A549 (cell line): ENCODE measurements around the gene RANBP3.

Experiments
- CBX2 ChIP-seq: fragments of 200-600 bp; sonication (generic); IDR thresholded peaks from 2 replicates; pipeline ENCODE4 v1.6.1; 2016; ENCODE audit warnings: low read depth, mild to moderate bottlenecking, borderline replicate concordance
- CEBPB ChIP-seq, 2 experiments: fragments of >200 bp in 1 of 2; sonication (Bioruptor Twin) in 1 of 2; formaldehyde crosslinking in 1 of 2; IDR thresholded peaks; 2 replicates each; pipeline ENCODE4 v1.6.1; 2012 to 2016
- CTCF ChIP-seq: fragments of >200 bp; sonication (Bioruptor Twin); formaldehyde crosslinking; IDR thresholded peaks from 3 replicates; pipeline ENCODE4 v1.5.1; 2016
- EP300 ChIP-seq, 2 experiments: fragments of >200 bp; sonication (Bioruptor Twin); formaldehyde crosslinking; IDR thresholded peaks; 2 replicates in 1 of 2; 3 replicates in 1 of 2; pipeline ENCODE4 v1.6.1; 2016 to 2017
- HOXA7 ChIP-seq: fragments of 250-450 bp; sonication (Bioruptor Pico); IDR thresholded peaks from 2 replicates; pipeline ENCODE4 v1.5.0; 2020; ENCODE audit warnings: mild to moderate bottlenecking, moderate library complexity
- KDM1A ChIP-seq: fragments of 200-600 bp; sonication (generic); IDR thresholded peaks from 2 replicates; pipeline ENCODE4 v1.6.1; 2016; ENCODE audit warnings: low read depth, mild to moderate bottlenecking
- MAX ChIP-seq: IDR thresholded peaks from 2 replicates; pipeline ENCODE4 v1.6.1; 2012
- PHF8 ChIP-seq: fragments of 200-600 bp; sonication (generic); IDR thresholded peaks from 2 replicates; pipeline ENCODE4 v1.6.1; 2016; ENCODE audit warnings: low read depth, mild to moderate bottlenecking, antibody characterized with exemption, moderate library complexity, borderline replicate concordance
- POLR2A ChIP-seq: IDR thresholded peaks from 2 replicates; pipeline ENCODE4 v1.6.1; 2012; ENCODE audit warnings: mild to moderate bottlenecking, low read length
- RCOR1 ChIP-seq: fragments of 150-350 bp; IDR thresholded peaks from 2 replicates; pipeline ENCODE4 v1.6.1; 2014; ENCODE audit warnings: antibody characterized with exemption, low read length, low read depth
- REST ChIP-seq: fragments of 200-600 bp; sonication (generic); IDR thresholded peaks from 2 replicates; pipeline ENCODE4 v1.6.1; 2016; ENCODE audit warnings: antibody characterized with exemption, mild to moderate bottlenecking, moderate library complexity
- SREBF2 ChIP-seq: fragments of 450-650 bp; IDR thresholded peaks from 2 replicates; pipeline ENCODE4 v1.6.1; 2014; ENCODE audit warnings: mild to moderate bottlenecking, moderate library complexity

GRCh38 chr19:5870986-5871394 lies 107.0 kb downstream of the RANBP3 start:
- TF ChIP-seq KDM1A (no peak), CTCF (no peak), POLR2A (no peak), REST (no peak), SREBF2 (no peak), PHF8 (no peak), CBX2 (no peak), HOXA7 (no peak), MAX (no peak), CEBPB (IDR thresholded peaks at IDR 0.05) (peak in 1 of 2 experiments; percentile 18; a peak in 1 of 4 replicates), RCOR1 (no peak), EP300 (IDR thresholded peaks at IDR 0.05) (no peak)
